ENCODE results near the gene EDAR.

- TF ChIP-seq CTCF (IDR thresholded peaks at IDR 0.05) (no peak), POLR2A (IDR thresholded peaks at IDR 0.05) (no peak)
These were observed 7.2 kb downstream of the EDAR start for GRCh38 chr2:108981846-108982245.
